ENCODE measurements around the gene CILP2.

CILP2 gene

DNA sequence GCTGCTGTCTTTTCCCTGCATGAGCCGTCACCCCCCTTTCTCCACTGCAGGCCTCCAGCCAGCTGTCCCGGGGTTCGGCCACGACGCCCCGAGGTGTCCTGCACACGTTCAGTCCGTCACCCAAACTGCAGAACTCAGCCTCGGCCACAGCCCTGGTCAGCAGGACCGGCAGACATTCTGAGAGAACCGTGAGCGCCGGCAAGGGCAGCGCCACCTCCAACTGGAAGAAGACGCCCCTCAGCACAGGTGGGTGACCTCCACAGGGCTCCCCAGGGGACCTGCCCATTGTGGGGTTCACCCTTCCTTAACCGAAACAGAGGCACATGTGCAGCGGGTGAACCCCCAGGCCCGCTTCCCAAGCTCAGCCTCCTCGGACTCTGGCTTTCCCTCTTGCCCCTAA, 35.8 kb upstream of the CILP2 start:
- no peak for TF ChIP-seq CTCF (conservative IDR thresholded peaks at IDR 0.05; ENCODE audit: low read length)
- no peak overlapping the region for H3K4me3 ChIP-seq (ENCODE audit: low read length)
- no peak for DNase-seq (ENCODE audit: low read depth)

DNA sequence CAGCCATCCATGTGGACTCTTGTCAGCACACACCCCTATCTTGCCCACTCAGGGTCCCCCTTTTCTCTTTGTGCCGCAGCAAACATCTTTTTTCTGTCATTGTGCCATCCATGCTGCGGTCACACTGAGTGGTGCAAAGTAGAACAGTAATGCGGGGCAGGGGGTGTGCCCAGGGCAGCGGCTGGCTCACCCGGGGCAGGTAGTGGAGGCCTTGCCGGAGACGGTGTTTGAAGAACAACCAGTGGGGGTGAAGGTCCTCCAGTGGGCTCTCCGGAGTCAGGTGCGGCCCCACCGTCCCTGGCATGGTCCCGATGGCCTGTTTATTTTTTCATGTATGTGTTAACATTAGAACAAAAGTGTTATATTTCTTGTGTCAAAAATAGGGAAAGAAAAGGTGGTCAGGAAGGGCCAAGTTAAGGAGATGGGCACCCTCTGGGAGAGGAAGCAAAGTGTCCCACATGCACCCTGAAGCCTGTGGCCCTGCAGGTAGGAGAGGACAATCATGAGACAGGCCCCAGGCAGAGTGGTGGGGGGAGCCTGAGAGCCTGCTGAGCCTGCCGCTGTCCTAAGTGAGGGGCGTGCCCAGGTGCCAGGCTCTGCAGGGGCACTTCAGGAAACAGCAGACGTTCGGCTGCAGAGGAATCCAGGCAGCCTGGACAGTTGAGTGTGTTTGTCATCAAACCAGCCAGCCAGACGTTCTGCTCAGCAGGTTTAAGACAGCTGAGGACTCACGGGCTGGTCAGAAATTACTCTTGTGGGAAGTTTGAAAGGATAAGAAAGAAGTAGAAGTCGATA, 35.1 kb upstream of the CILP2 start:
- no peak for DNase-seq (ENCODE audit: low read depth)
- no peak overlapping the region for H3K4me3 ChIP-seq (ENCODE audit: low read length)
- no peak for TF ChIP-seq CTCF (conservative IDR thresholded peaks at IDR 0.05; ENCODE audit: low read length)

- TF ChIP-seq CTCF (conservative IDR thresholded peaks at IDR 0.05; ENCODE audit: low read length), result no peak
- H3K4me3 ChIP-seq (ENCODE audit: low read length), result no peak overlapping the region
- DNase-seq (ENCODE audit: low read depth), result no peak
Measured at GRCh38 chr19:19504754-19505668, 33.1 kb upstream of the CILP2 start.

DNA sequence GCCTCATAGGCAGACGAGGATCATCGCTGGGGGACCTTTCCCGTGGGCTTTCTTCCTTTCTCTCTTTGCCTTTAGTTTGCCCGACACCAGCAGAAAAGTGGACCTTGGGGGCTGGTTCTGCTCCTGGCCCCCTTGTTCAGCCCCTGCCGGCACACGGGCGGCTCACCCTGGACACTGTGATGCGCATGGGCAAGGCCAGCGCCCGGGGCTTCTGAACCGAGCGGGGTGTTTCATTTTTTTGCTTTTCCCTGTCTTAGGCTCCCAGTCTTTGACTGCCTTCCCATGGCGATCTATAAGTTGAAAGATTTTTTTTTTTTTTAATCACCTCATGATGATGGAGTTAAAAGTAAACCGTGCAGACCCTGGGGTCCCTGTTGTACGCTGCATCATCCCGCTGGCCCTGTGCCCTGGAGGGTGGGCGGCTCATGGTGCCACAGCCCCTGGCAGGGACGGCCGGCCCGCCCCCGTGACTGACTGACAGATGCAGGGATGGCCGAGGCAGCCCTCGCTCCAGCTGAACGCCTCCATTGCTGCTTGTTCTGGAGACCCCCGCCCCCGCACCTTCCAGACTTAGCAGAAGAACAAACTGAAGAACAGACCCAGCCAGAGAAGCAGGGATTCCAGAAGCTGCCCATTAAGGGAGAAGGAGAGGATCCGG, 32.3 kb upstream of the CILP2 start:
- H3K4me3 ChIP-seq (ENCODE audit: low read length), result no peak overlapping the region
- DNase-seq (ENCODE audit: low read depth), result no peak
- TF ChIP-seq CTCF (conservative IDR thresholded peaks at IDR 0.05; ENCODE audit: low read length), result no peak

- H3K4me3 ChIP-seq (ENCODE audit: low read length), result no peak overlapping the region
- DNase-seq (ENCODE audit: low read depth), result no peak
- TF ChIP-seq CTCF (conservative IDR thresholded peaks at IDR 0.05; ENCODE audit: low read length), result no peak
Measured at GRCh38 chr19:19506592-19506991, 31.5 kb upstream of the CILP2 start.

GRCh38 chr19:19507354-19507753, 30.7 kb upstream of the CILP2 start:
- TF ChIP-seq CTCF (conservative IDR thresholded peaks at IDR 0.05; ENCODE audit: low read length), result no peak
- no peak overlapping the region for H3K4me3 ChIP-seq (ENCODE audit: low read length)
- no peak for DNase-seq (ENCODE audit: low read depth)

Data from AG10803 (cell line).